ENCODE data around the gene MYO7A. TPM values are rescaled to one million over a fixed set of nuclear protein-coding genes. Genes with fewer than 3 reads are reported as not detected.

The MYO7A gene
- total and polyA plus RNA-seq, 9 donors = 3.1 to 18.7 (median 6.5) TPM

- H3K4me3 ChIP-seq = no peak overlapping the region
- H3K9me3 ChIP-seq = no peaks in the 10 kb centered on the region
- peak in 1 of 5 donors; percentile 5 for DNase-seq
- 79 to 88% (median 82%) methylated on average over 12 of the region's 12 CpGs for WGBS, 3 donors
- H3K4me1 ChIP-seq (ENCODE audit: insufficient read depth) = no peaks in the 10 kb centered on the region
- H3K36me3 ChIP-seq = no peaks in the 10 kb centered on the region
- no peaks in the 10 kb centered on the region for H3K27me3 ChIP-seq
- H3K27ac ChIP-seq = no peak overlapping the region
- TF ChIP-seq EP300 (IDR thresholded peaks at IDR 0.05) = no peak
- no peak for TF ChIP-seq CTCF (IDR thresholded peaks at IDR 0.05)
- TF ChIP-seq POLR2A (IDR thresholded peaks at IDR 0.05) = no peak
- intact Hi-C loops (cut with DNase I) = loop anchor here in 1 of 4 donors (10.0 kb wide), 1 partner anchor 330 kb away; no protein-coding TSS in a partner anchor
Measured at GRCh38 chr11:77204754-77205466, 76.9 kb downstream of the MYO7A start.

- intact Hi-C loops (cut with DNase I) = loop anchor here in 1 of 4 donors (10.0 kb wide), 1 partner anchor 329 kb away; no protein-coding TSS in a partner anchor
- Histone ChIP-seq H3K9me3 (no peaks in the 10 kb centered on the region), H3K36me3 (no peaks in the 10 kb centered on the region), H3K4me1 (ENCODE audit: insufficient read depth) (no peaks in the 10 kb centered on the region), H3K4me3 (no peak overlapping the region), H3K27me3 (no peaks in the 10 kb centered on the region), H3K27ac (no peak overlapping the region)
- TF ChIP-seq POLR2A (IDR thresholded peaks at IDR 0.05) = no peak
- WGBS, 3 donors = 80 to 82% (median 81%) methylated on average over 23 to 30 of the region's 30 CpGs
- peak in 2 of 5 donors; percentile 14 to 26 for DNase-seq
Measured at GRCh38 chr11:77205467-77206263, 77.6 kb downstream of the MYO7A start.

- Histone ChIP-seq H3K9me3 (no peaks in the 10 kb centered on the region), H3K36me3 (no peaks in the 10 kb centered on the region), H3K27me3 (no peaks in the 10 kb centered on the region), H3K27ac (no peak overlapping the region), H3K4me3 (no peak overlapping the region), H3K4me1 (ENCODE audit: insufficient read depth) (no peaks in the 10 kb centered on the region)
- 83 to 87% (median 85%) methylated on average over 13 of the region's 13 CpGs for WGBS, 3 donors
- no peak for DNase-seq
- intact Hi-C loops (cut with DNase I) = loop anchor here in 1 of 4 donors (10.0 kb wide), 1 partner anchor 328 kb away; no protein-coding TSS in a partner anchor
- TF ChIP-seq POLR2A (IDR thresholded peaks at IDR 0.05) (no peak), CTCF (IDR thresholded peaks at IDR 0.05) (no peak), EP300 (IDR thresholded peaks at IDR 0.05) (no peak)
Measured at GRCh38 chr11:77206264-77207018, 78.4 kb downstream of the MYO7A start.

- no peaks in the 10 kb centered on the region for H3K36me3 ChIP-seq
- 72 to 80% (median 76%) methylated on average over 10 of the region's 10 CpGs for WGBS, 3 donors
- no peak overlapping the region for H3K27ac ChIP-seq
- H3K4me3 ChIP-seq = no peak overlapping the region
- H3K4me1 ChIP-seq (ENCODE audit: insufficient read depth) = no peaks in the 10 kb centered on the region
- H3K9me3 ChIP-seq = no peaks in the 10 kb centered on the region
- DNase-seq = peak in 2 of 5 donors; percentile 11 to 35
- H3K27me3 ChIP-seq = no peaks in the 10 kb centered on the region
- TF ChIP-seq EP300 (IDR thresholded peaks at IDR 0.05) (no peak), POLR2A (IDR thresholded peaks at IDR 0.05) (no peak), CTCF (IDR thresholded peaks at IDR 0.05) (no peak)
- intact Hi-C loops (cut with DNase I) = loop anchor here in 1 of 4 donors (10.0 kb wide), 1 partner anchor 328 kb away; no protein-coding TSS in a partner anchor
Measured at GRCh38 chr11:77207019-77207485, 79.0 kb downstream of the MYO7A start.

All from ovary (tissue), 9 donors.